Urinary bladder (tissue), 4 donors: ENCODE data around the gene DGKB. TPM values are rescaled to one million over a fixed set of nuclear protein-coding genes. Genes with fewer than 3 reads are reported as not detected.

Source experiments
- DNase-seq: peaks from one replicate; pipeline ENCODE4 v3.0.0-alpha.2; 2015; ENCODE audit errors: extremely low spot score
- H3K27ac ChIP-seq: one replicate; pipeline ENCODE4 v1.5.1; 2013; ENCODE audit warnings: low read depth, mild to moderate bottlenecking, moderate library complexity
- H3K36me3 ChIP-seq: one replicate; pipeline ENCODE4 v1.6.1; 2013; ENCODE audit warnings: mild to moderate bottlenecking, moderate library complexity; ENCODE audit not compliant: insufficient read depth
- H3K4me1 ChIP-seq: one replicate; pipeline ENCODE4 v1.6.1; 2013; ENCODE audit warnings: mild to moderate bottlenecking, moderate library complexity; ENCODE audit not compliant: insufficient read depth
- H3K4me3 ChIP-seq: one replicate; pipeline ENCODE4 v1.5.1; 2013; ENCODE audit warnings: low read depth, low read length
- WGBS: extraction: QIAGEN DNeasy Blood & Tissue Kit; methylation state at CpG from one replicate; pipeline ENCODE4 v1.1.7; 2013; 5-methylcytosine and 5-hydroxymethylcytosine counted together
- polyA plus RNA-seq: library from polyadenylated mRNA; stranded (reverse); fragments of 200-250 nt; gene quantifications from one replicate; pipeline ENCODE4 v1.2.3, GENCODE V29; 2013
- total RNA-seq: library from RNA; depleted of rRNA; stranded (reverse); fragments of >200 nt; gene quantifications from one replicate; pipeline ENCODE4 v1.2.3, GENCODE V29; 2014
- donor health status: healthy with polysubstance abuse.
- donor health status: healthy.

Gene DGKB
- total and polyA plus RNA-seq, 2 donors, result 1.2 to 22.5 TPM

DNA sequence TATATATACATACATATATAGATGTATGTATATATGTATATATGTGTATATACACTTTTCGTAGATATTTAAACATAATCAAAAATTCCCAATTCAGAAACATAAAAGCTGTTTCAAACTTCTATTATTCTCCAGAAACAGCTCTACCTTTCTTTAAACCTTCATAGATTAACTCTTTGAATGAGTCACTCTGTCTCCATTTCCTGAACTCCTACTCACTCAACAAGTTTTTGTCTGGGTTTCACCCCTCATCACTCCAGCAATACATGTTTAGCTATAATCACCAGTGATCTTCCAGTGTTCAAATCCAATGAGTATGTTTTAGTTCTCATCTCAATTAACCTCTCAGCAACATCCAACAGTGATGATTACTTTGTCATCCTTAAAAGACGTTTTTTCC lies 9.6 kb downstream of the DGKB start:
- H3K27ac ChIP-seq, result no peak overlapping the region
- WGBS, result 77% methylated on average over 2 of the region's 2 CpGs
- H3K36me3 ChIP-seq, result no peaks in the 10 kb centered on the region
- H3K4me1 ChIP-seq, result no peaks in the 10 kb centered on the region
- H3K4me3 ChIP-seq, result no peak overlapping the region
- DNase-seq, result no peak

DNA sequence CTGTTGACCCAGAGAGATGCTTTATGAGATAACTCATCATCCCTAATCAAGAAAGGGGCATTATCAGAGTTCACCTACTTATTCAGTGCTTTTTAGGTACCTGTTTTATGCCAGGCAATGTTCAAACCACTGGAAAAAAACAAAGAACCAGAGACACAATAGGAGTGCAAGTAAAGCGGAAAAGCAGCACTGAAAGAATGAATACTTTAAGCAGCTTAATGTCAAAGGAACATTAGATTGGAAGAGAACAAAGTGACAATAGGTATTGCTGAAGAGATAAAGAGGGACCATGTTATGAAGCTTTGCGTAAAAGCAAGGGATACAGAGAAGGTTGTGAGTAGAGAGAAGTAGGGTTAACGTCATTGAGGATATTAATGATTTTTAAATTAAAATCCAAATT lies 11.3 kb downstream of the DGKB start:
- Histone ChIP-seq H3K36me3 (no peaks in the 10 kb centered on the region), H3K4me3 (no peak overlapping the region), H3K4me1 (no peaks in the 10 kb centered on the region), H3K27ac (no peak overlapping the region)
- WGBS, result 97% methylated on average over 3 of the region's 3 CpGs
- no peak for DNase-seq

- no peak for DNase-seq
- no peaks in the 10 kb centered on the region for H3K36me3 ChIP-seq
- no peak overlapping the region for H3K4me3 ChIP-seq
- 16% methylated on average over 1 of the region's 1 CpG for WGBS
- H3K4me1 ChIP-seq, result no peaks in the 10 kb centered on the region
- H3K27ac ChIP-seq, result no peak overlapping the region
These were observed 13.6 kb downstream of the DGKB start for GRCh38 chr7:14888962-14889361.

DNA sequence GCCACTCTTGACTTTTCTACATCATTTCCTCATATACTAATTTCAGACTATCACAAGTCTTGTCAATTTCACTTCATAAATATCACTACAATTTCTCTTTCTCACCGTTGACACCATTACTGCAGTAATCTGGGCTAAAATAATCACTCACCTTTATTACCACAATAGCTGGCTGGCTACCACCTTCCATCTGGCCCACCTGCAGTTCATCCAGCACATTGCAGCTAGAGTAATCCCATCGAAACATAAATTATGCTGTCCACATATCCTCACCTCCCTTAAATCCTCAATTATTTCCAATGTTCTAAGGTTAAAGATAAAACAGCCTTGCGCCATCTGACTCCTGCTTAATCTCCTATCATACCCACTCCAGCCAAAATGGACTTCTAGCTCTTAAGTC lies 16.0 kb downstream of the DGKB start:
- Histone ChIP-seq H3K36me3 (no peaks in the 10 kb centered on the region), H3K27ac (no peak overlapping the region), H3K4me1 (no peaks in the 10 kb centered on the region), H3K4me3 (no peak overlapping the region)
- WGBS, result 83% methylated on average over 3 of the region's 3 CpGs
- no peak for DNase-seq

GRCh38 chr7:14875941-14876587 lies 26.5 kb downstream of the DGKB start:
- Histone ChIP-seq H3K27ac (no peak overlapping the region), H3K4me3 (no peak overlapping the region), H3K4me1 (no peaks in the 10 kb centered on the region), H3K36me3 (no peaks in the 10 kb centered on the region)
- no peak for DNase-seq
- 70% methylated on average over 8 of the region's 8 CpGs for WGBS

- 92% methylated on average over 6 of the region's 6 CpGs for WGBS
- no peak for DNase-seq
- H3K4me1 ChIP-seq, result no peaks in the 10 kb centered on the region
- no peak overlapping the region for H3K27ac ChIP-seq
- H3K36me3 ChIP-seq, result no peaks in the 10 kb centered on the region
- H3K4me3 ChIP-seq, result no peak overlapping the region
These were observed 30.7 kb downstream of the DGKB start for GRCh38 chr7:14871880-14872279.

- no peak for DNase-seq
- Histone ChIP-seq H3K27ac (no peak overlapping the region), H3K4me3 (no peak overlapping the region), H3K36me3 (no peaks in the 10 kb centered on the region), H3K4me1 (no peaks in the 10 kb centered on the region)
- 87% methylated on average over 11 of the region's 11 CpGs for WGBS
These were observed 32.2 kb downstream of the DGKB start for GRCh38 chr7:14870394-14870793.

DNA sequence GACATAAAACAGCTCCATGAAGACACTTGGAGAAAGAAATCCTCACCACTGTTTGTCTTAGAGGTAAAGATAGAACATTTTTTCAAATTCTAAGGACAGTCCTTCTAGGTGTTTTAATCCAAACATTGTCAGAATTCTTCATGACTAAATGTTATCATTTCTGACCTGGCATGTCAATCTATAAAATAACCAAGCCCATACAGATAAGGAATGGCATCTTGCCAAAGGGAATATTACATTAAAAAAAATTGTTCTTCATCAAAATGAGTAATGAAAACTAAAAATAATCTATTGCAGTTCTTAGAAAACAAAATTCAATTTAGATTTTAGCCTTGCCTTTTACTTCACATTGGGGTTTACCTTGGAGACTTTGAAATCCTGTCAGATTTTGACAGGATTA lies 33.6 kb downstream of the DGKB start:
- Histone ChIP-seq H3K27ac (no peak overlapping the region), H3K4me1 (no peaks in the 10 kb centered on the region), H3K36me3 (no peaks in the 10 kb centered on the region), H3K4me3 (no peak overlapping the region)
- no peak for DNase-seq

DNA sequence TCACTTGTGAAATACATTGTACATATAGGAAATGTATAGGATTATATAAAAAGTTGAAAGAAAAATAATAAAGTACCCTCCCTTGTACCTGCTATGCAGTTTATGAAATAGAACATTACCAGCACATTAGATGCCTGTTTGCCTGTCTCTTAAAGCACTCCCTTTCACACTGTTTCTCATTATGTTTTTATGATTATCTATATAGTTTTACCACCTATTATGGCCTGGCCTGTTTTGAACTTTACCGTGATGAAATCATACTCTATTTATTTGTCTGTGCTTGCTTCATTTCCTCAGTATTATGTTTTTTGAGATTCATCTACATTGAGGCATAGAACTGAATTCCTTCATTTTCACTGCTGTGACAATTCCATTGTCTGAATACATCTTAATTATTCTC lies 41.1 kb downstream of the DGKB start:
- no peak overlapping the region for H3K27ac ChIP-seq
- no peak overlapping the region for H3K4me3 ChIP-seq
- no peaks in the 10 kb centered on the region for H3K4me1 ChIP-seq
- 84% methylated on average over 1 of the region's 1 CpG for WGBS
- no peaks in the 10 kb centered on the region for H3K36me3 ChIP-seq
- DNase-seq, result no peak

DNA sequence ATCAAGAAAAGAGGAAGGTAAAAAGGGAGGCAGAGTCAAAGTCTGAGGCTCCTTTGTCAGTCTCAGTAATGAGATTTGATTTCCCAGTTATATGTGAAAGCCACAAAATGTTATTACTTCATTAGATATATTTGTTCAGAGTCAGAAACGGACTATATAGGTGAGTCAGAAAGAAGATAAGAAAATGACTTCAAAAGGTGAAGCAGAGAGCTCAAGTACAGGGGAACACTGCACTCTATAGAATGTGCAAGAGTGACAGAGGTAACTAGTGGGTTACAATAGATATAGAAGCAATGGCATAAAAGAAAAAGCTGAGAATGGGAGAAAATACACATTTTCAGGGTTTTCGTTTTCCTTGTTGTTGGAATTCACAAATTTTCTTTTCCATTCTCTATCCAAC lies 43.3 kb downstream of the DGKB start:
- no peak for DNase-seq
- H3K27ac ChIP-seq, result no peak overlapping the region
- H3K4me3 ChIP-seq, result no peak overlapping the region
- H3K4me1 ChIP-seq, result no peaks in the 10 kb centered on the region
- 80% methylated on average over 2 of the region's 2 CpGs for WGBS
- no peaks in the 10 kb centered on the region for H3K36me3 ChIP-seq

DNA sequence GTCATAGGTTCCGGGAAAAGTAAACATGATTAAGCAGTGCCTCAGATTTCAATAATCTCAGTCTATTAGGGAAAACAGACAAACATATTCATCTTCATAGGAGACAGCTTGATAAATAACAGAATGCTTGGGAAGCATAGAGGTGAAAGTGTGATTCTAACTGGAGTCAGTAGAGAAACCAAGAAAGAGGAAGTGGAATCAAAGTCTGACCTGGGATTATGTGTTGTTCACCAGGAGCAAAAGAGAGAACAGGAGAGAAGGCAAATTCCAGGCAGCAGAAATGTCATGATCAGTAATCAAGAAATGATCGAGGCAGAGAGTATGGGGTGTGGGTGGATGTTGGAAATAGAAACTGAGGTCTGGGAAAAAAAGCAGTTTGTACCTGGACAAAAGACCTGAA lies 43.7 kb downstream of the DGKB start:
- no peak overlapping the region for H3K4me3 ChIP-seq
- H3K36me3 ChIP-seq, result no peaks in the 10 kb centered on the region
- H3K4me1 ChIP-seq, result no peaks in the 10 kb centered on the region
- WGBS, result 58% methylated on average over 2 of the region's 2 CpGs
- no peak overlapping the region for H3K27ac ChIP-seq
- DNase-seq, result no peak

GRCh38 chr7:14858410-14858809 lies 44.1 kb downstream of the DGKB start:
- H3K4me1 ChIP-seq, result no peaks in the 10 kb centered on the region
- no peak overlapping the region for H3K4me3 ChIP-seq
- H3K36me3 ChIP-seq, result no peaks in the 10 kb centered on the region
- 52% methylated on average over 3 of the region's 3 CpGs for WGBS
- no peak overlapping the region for H3K27ac ChIP-seq
- DNase-seq, result no peak

GRCh38 chr7:14855033-14855794 lies 47.3 kb downstream of the DGKB start:
- no peak for DNase-seq
- 61% methylated on average over 1 of the region's 1 CpG for WGBS
- no peaks in the 10 kb centered on the region for H3K4me1 ChIP-seq
- H3K27ac ChIP-seq, result no peak overlapping the region
- H3K36me3 ChIP-seq, result no peaks in the 10 kb centered on the region
- no peak overlapping the region for H3K4me3 ChIP-seq

- Histone ChIP-seq H3K27ac (no peak overlapping the region), H3K4me1 (no peaks in the 10 kb centered on the region), H3K4me3 (no peak overlapping the region), H3K36me3 (no peaks in the 10 kb centered on the region)
- WGBS, result 86% methylated on average over 5 of the region's 5 CpGs
- no peak for DNase-seq
These were observed 48.1 kb downstream of the DGKB start for GRCh38 chr7:14854471-14854870.
